CD4-positive, alpha-beta T cell (primary cell): Measurements from ENCODE around the gene KASH5. TPM values are rescaled to one million over a fixed set of nuclear protein-coding genes. Genes with fewer than 3 reads are reported as not detected.
A peak's percentile ranks its signal among the peaks of the same experiment; 100 is the strongest.

ENCODE experiments used
- ATAC-seq: fragments of 200-7000 bp; cut with Tn5 transposase; one replicate; pipeline ENCODE4 v1.10.0; 2022; ENCODE audit warnings: mild to moderate bottlenecking; ENCODE audit not compliant: poor library complexity
- CTCF ChIA-PET: fragments of 350-600 bp; sonication (Branson Sonifier 250); formaldehyde crosslinking; loops from one replicate; lab custom pipeline; 2021; ENCODE audit warnings: antibody characterized with exemption, inconsistent platforms; lab: Charles Lee
- POLR2A ChIA-PET: fragments of 350-600 bp; sonication (Branson Sonifier 250); formaldehyde crosslinking; loops from one replicate; lab custom pipeline; 2021; ENCODE audit warnings: antibody characterized with exemption, inconsistent platforms; lab: Charles Lee
- DNase-seq, 14 experiments: peaks; one replicate each; pipeline ENCODE4 v3.0.0-alpha.2; 2013 to 2020; ENCODE audit warnings: mixed read lengths in 2 of 14
- H3K27ac ChIP-seq, 2 donors: one replicate each; pipeline versions ENCODE4 v1.5.1 to v1.7.0; 2013; ENCODE audit warnings: low read length in 2 of 2, low read depth in 1 of 2, mild to moderate bottlenecking in 1 of 2
- H3K27me3 ChIP-seq, 2 experiments: 1 replicate in 1 of 2; 2 replicates in 1 of 2; pipeline versions ENCODE4 v1.6.1 to v1.7.0; 2013; ENCODE audit warnings: low read length in 2 of 2, control low read depth in 1 of 2, mild to moderate bottlenecking in 1 of 2, moderate library complexity in 1 of 2; ENCODE audit not compliant: insufficient read depth in 2 of 2, control insufficient read depth in 1 of 2
- H3K36me3 ChIP-seq: one replicate; pipeline ENCODE4 v1.6.1; 2013; ENCODE audit warnings: low read length, control low read depth; ENCODE audit not compliant: insufficient read depth
- H3K4me1 ChIP-seq: one replicate; pipeline ENCODE4 v1.6.1; 2013; ENCODE audit warnings: low read length, control low read depth; ENCODE audit not compliant: insufficient read depth
- H3K4me3 ChIP-seq: one replicate; pipeline ENCODE4 v1.5.1; 2013; ENCODE audit warnings: mild to moderate bottlenecking, low read length, moderate library complexity
- H3K9me3 ChIP-seq, 2 experiments: 1 replicate in 1 of 2; 2 replicates in 1 of 2; pipeline versions ENCODE4 v1.6.1 to v1.7.0; 2013; ENCODE audit warnings: low read length in 2 of 2, mild to moderate bottlenecking in 2 of 2, control low read depth in 1 of 2, moderate library complexity in 1 of 2; ENCODE audit not compliant: control insufficient read depth in 1 of 2, insufficient read depth in 1 of 2
- H3K27ac Mint-ChIP-seq: one replicate; pipeline ENCODE4 v1.8.0; 2020; ENCODE audit warnings: mixed read lengths
- H3K27me3 Mint-ChIP-seq: one replicate; pipeline ENCODE4 v1.8.0; 2021; ENCODE audit warnings: mixed read lengths
- H3K36me3 Mint-ChIP-seq: one replicate; pipeline ENCODE4 v1.8.0; 2021; ENCODE audit warnings: low read depth, mixed read lengths
- H3K4me1 Mint-ChIP-seq: one replicate; pipeline ENCODE4 v1.8.0; 2021; ENCODE audit warnings: low read depth, mixed read lengths
- H3K4me3 Mint-ChIP-seq: one replicate; pipeline ENCODE4 v1.8.0; 2020; ENCODE audit warnings: mild to moderate bottlenecking, mixed read lengths
- H3K9me3 Mint-ChIP-seq: one replicate; pipeline ENCODE4 v1.8.0; 2020; ENCODE audit warnings: mixed read lengths
- CTCF ChIP-seq: fragments of 200-600 bp; IDR thresholded peaks from one replicate; pipeline ENCODE4 v1.8.0; 2022; ENCODE audit warnings: antibody characterized with exemption, mild to moderate bottlenecking
- intact Hi-C, 2 experiments: fragments of 100-400 bp; cut with DNase I in 1 of 2; cut with micrococcal nuclease in 1 of 2; formaldehyde crosslinking; loops; one replicate each; pipeline versions ENCODE4 v1.15.1 to v1.9.0; 2023 to 2025; cut with DNase I, micrococcal nuclease
- polyA plus RNA-seq, 2 donors: library from polyadenylated mRNA; unstranded; fragments of 120-200 nt; gene quantifications; one replicate each; pipeline ENCODE4 v1.2.1, GENCODE V29; 2013
- total RNA-seq, 174 experiments: library from RNA in 2 of 174; stranded (reverse) in 2 of 174; gene quantifications; one replicate each; pipeline ENCODE4 v1.2.3 and lab custom pipeline; 2021 to 2026

Gene KASH5
- total RNA-seq (not detected), total RNA-seq (lab: John Stamatoyannopoulos, UW) (0 to 0.88 (median 0.11) reads per million in 172 experiments)
- 0.04 TPM for polyA plus RNA-seq (2013, experiment 1 of 2)
- 0.08 TPM for polyA plus RNA-seq (2013, experiment 2 of 2)

- Histone ChIP-seq H3K4me1 (peaks cover 20% of the 10 kb centered on the region), H3K27me3 (no peaks in the 10 kb centered on the region), H3K4me3 (no peak within 1 kb of the TSS), H3K36me3 (no peaks in the 10 kb centered on the region), H3K27ac (no peak within 1 kb of the TSS), H3K9me3 (no peaks in the 10 kb centered on the region)
- POLR2A ChIA-PET = interaction anchor here (0.6 to 2.2 kb wide), 3 partner anchors 25 to 82 kb away, joined by 3 to 5 read pairs (median 3); no protein-coding TSS in a partner anchor
- Mint-ChIP-seq H3K36me3 (no peaks in the 10 kb centered on the region), H3K9me3 (peaks cover 3% of the 10 kb centered on the region), H3K4me3 (peak within 1 kb of the TSS; percentile 62), H3K27ac (peak within 1 kb of the TSS; percentile 81), H3K4me1 (peaks cover 19% of the 10 kb centered on the region), H3K27me3 (no peaks in the 10 kb centered on the region)
- peak; percentile 81 for ATAC-seq
- intact Hi-C loops = no loop called here
- no peak for TF ChIP-seq CTCF
- CTCF ChIA-PET = no interaction called here
- peak; percentile 70 to 96 (median 82) for DNase-seq
Observed at GRCh38 chr19:49387936-49388372, at the start of gene KASH5. Gene KASH5 (plus strand): TSS chr19:49388249. CDS start chr19:49390884, 2,635 bp downstream.

- peaks cover 58% of the 10 kb centered on the region for H3K4me1 Mint-ChIP-seq
- CTCF ChIA-PET = no interaction called here
- H3K9me3 Mint-ChIP-seq = no peaks in the 10 kb centered on the region
- H3K4me3 Mint-ChIP-seq = peak overlapping the region; percentile 38
- Histone ChIP-seq H3K36me3 (peaks cover 40% of the 10 kb centered on the region), H3K4me3 (no peak overlapping the region), H3K9me3 (no peaks in the 10 kb centered on the region), H3K27me3 (no peaks in the 10 kb centered on the region), H3K27ac (no peak overlapping the region), H3K4me1 (peaks cover 56% of the 10 kb centered on the region)
- no peaks in the 10 kb centered on the region for H3K27me3 Mint-ChIP-seq
- intact Hi-C loops = no loop called here
- H3K27ac Mint-ChIP-seq = peak overlapping the region; percentile 67
- POLR2A ChIA-PET = no interaction called here
- H3K36me3 Mint-ChIP-seq = peaks cover 59% of the 10 kb centered on the region
- no peak for TF ChIP-seq CTCF
- ATAC-seq (no peak), DNase-seq (peak in 2 of 14 experiments; percentile 11 to 42)
Observed at GRCh38 chr19:49338691-49339300, 49.3 kb upstream of the KASH5 start.

- H3K27me3 ChIP-seq = no peaks in the 10 kb centered on the region
- no peaks in the 10 kb centered on the region for H3K27me3 Mint-ChIP-seq
- H3K27ac ChIP-seq = no peak overlapping the region
- no peaks in the 10 kb centered on the region for H3K9me3 Mint-ChIP-seq
- TF ChIP-seq CTCF = no peak
- peaks cover 49% of the 10 kb centered on the region for H3K4me1 ChIP-seq
- H3K36me3 ChIP-seq = peaks cover 40% of the 10 kb centered on the region
- DNase-seq (no peak), ATAC-seq (no peak)
- POLR2A ChIA-PET = no interaction called here
- H3K4me1 Mint-ChIP-seq = peaks cover 51% of the 10 kb centered on the region
- H3K27ac Mint-ChIP-seq = peak overlapping the region; percentile 67
- CTCF ChIA-PET = no interaction called here
- intact Hi-C loops = no loop called here
- H3K4me3 Mint-ChIP-seq = no peak overlapping the region
- H3K9me3 ChIP-seq = no peaks in the 10 kb centered on the region
- H3K4me3 ChIP-seq = no peak overlapping the region
- H3K36me3 Mint-ChIP-seq = peaks cover 54% of the 10 kb centered on the region
Observed at GRCh38 chr19:49339301-49340068, 48.6 kb upstream of the KASH5 start.
